ENCODE data around the gene KCNQ5.

GRCh38 chr6:73081955-73082354 is 460.1 kb downstream of the KCNQ5 start:
- no peak for TF ChIP-seq POLR2A (IDR thresholded peaks at IDR 0.05)
- TF ChIP-seq CTCF (IDR thresholded peaks at IDR 0.05), result no peak
